Amniotic stem cell (primary cell): ENCODE results near the gene SAP30BP.
"Not testable (repeated sequence)": the region's sequence is repeated elsewhere in the genome, so short reads cannot be mapped to it uniquely, and the experiment has no call there.

Experiments
- DNase-seq: peaks from one replicate; lab custom pipeline; 2025; lab: John Stamatoyannopoulos, UW

The SAP30BP gene

DNA sequence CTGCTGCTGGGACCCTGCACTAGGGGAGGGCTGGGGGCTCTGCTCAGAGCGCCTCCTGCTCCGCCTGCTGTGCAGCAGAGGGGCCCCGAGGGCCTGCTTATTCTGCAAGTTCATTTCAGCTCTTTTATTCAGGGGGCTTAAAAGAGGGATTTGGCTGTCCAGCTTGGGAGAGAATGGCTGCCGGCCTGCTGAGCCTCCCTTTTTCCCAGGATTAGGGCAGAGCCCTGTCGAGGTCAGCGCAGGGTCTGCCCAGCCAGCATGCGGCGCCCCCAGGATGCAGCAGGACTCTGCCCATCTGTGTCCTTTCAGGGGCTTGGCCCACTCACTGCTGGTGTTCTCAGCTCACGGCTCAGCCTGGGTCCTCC lies 32.8 kb upstream of the SAP30BP start:
- no peak for DNase-seq

DNA sequence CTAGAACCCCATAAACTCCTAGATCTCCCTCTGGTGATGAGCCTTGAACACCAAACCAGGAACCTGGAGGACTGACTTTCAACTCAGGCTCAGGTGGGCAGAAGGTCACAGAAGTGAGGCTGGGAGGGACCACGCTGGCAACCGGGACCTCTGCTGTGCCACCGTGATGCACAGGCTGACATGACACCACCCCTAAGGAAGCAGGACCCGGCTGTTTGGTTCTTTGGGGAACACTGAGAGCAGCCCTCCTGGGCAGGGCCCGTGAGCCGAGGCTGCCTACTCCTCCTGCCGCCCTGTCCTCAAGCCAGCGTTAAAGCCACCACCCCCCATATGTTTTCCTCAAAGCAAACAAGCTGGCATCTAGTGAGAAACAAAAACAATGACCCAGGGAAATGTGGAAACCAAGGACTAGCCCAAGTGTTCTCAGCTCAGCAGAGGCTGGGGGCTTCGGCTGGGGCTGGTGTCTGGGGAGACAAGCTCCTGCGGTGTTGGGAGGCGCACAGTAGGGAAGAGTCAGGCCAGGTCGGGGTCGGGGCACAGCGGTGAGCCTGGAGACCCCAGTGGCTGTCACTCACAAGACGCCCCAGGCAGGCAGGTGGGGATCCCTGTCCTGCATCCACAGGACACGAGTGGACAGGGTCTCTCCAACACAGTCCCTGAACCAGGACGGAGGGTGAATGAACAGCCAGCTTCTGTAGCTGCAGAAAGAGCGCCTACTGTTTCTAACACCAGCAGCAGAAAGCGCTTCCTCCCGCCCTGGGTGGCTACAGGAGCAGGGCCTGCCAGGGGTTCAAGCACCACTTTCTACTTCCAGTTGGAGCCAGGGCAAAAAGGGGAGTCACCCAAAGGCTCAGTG lies 32.2 kb upstream of the SAP30BP start:
- no peak for DNase-seq

DNA sequence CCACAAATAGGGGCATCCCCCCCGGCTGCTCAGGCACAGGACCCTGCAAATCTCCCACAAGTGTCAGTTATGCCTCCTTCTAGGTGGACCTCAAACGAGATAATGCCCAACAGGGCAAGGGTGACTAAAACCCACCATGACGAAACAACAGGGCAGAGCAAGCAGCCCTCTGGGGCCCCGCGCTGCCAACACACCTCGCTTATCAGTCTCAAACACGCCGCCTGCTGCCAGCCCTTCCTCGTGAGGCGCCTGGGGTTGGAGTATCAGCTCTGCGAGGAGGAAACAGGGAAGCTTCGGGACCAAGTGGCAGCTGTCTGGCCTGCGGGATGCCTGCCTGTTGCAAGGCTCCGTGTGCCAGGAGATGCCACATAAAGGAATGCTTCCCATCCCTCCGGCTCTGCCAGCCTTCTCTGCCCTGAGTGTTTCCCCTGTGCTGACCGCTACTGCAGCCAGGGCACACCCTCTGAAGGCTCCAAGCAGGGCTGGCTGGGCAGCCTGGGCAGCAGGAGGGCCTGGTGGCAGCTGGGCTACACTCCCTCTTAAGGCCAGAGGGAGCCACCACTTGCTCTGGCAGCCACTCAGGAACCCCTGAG lies 31.4 kb upstream of the SAP30BP start:
- DNase-seq, result no peak

DNA sequence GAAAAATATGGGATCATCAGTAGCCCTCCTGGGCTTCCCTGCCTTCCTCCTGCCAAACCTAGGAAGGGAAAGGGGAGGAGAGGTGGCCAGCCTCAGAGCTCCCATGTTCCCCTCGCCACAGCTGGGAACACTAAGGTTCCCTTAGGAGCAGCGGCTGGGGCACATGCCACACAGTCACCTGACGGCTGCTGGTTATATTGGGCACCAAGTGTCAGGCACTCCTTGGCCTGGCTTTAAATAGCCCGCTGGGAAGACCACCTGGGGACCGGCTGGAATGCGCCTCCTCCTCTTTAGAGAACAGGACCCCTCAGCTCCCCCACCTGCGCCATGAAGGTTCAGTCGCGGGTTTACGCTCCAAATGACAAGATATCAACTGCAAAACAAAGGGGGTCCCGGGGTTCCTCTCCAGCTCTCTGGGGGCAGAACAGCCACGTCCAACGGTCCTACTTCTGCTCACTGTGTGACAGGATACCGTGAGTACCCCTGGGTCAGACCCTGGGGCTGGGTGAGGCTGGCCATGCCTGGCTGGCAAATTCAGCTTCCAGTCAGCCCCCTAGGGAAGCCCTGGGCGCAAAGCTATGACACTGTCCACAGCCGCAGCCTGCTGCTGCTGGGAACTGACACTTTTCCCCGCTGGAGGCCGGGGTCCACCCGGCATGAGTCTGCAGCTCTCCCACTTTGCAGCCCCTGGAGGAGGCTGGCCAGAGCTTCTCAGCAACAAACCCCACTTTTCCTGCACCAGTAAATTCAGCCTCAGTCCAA lies 30.6 kb upstream of the SAP30BP start:
- DNase-seq, result no peak

DNA sequence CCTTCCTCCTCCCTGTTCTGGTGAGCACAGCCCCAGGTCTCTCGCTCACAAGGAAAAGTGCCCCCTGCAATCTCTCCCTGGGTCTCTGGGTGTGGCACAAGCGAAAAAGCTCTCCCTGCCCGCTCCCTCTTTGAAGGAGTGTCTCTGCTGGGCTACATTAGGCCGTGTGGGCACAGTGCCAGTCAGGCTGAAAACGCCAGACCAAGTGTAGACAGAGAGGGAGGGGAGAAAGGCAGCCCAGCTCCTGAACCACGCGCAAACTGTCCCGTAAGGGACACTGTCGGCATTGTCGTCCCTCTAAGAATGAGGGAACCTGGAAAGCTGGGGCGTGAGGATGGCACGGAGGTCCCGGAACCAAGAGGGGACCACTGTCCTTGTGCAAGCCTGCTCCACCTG lies 30.0 kb upstream of the SAP30BP start:
- no peak for DNase-seq

- DNase-seq, result no peak
These were observed 29.6 kb upstream of the SAP30BP start for GRCh38 chr17:75637551-75637950.

GRCh38 chr17:75638039-75638438 lies 29.1 kb upstream of the SAP30BP start:
- DNase-seq, result not testable (repeated sequence)

GRCh38 chr17:75638893-75639292 lies 28.2 kb upstream of the SAP30BP start:
- DNase-seq, result no peak

GRCh38 chr17:75639327-75639726 lies 27.8 kb upstream of the SAP30BP start:
- no peak for DNase-seq

- DNase-seq, result no peak
These were observed 27.2 kb upstream of the SAP30BP start for GRCh38 chr17:75639771-75640555.

- no peak for DNase-seq
These were observed 26.5 kb upstream of the SAP30BP start for GRCh38 chr17:75640556-75641119.

DNA sequence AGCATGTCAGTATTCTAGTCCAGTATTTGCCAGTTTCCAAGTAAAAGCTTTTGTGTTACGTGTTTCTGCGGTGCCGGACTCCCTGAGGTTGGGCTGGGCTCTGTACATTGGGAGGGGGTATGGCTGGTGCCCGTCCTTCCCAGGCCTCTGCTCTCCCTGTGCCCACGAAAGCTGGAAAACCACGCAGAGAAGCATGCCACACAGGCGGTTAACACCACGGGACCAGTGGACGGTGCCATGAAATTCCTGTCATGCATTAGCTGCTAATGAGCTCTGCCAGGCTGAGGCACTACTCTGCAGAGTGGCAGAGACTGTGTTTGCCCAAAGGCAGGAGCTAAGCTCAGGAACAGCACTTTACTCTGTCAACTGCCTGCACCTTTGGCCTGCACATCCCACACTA lies 25.8 kb upstream of the SAP30BP start:
- DNase-seq, result no peak

- DNase-seq, result no peak
These were observed 24.9 kb upstream of the SAP30BP start for GRCh38 chr17:75642182-75642783.

DNA sequence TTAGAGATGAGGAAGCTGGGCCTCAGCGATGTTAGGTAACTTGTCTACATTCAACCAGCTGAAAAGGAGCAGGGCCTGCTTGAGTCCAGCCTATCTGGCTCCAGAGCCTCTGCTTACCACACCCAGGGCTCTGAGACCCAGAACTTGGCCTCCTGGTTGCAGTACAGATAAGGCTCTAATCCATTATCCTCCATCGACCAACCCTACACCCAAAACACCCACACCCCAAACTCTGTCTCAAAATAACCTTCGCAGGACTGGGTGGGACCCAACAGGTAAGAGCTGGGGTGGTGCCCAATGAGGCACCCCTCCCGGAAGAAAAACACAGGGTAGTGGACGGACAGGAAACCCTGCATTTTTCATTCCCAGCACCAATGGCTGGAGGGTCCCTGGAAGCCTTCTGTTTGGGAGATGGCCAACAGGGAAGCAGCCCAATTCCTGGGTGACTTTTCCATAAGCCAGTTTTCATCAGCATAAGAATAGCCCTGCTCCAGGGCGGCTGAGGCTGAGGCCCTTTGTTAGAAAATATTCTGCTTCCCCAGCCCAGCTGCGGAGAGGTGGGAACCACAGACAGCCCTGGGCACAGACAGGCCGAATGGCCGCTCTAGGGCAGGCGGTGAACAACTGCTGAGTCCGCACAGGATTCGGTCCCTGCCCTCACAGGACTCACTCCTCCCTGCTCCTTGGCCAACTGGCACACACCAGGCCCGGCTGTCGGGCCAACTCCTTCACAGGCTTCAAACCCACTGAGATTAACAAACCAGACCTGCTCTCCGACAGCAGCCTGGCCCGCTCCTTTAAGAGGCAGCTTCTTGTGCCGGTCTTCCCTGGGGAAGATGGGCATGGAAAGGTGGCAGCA lies 24.1 kb upstream of the SAP30BP start:
- no peak for DNase-seq

- DNase-seq, result no peak
These were observed 23.5 kb upstream of the SAP30BP start for GRCh38 chr17:75643643-75644017.

DNA sequence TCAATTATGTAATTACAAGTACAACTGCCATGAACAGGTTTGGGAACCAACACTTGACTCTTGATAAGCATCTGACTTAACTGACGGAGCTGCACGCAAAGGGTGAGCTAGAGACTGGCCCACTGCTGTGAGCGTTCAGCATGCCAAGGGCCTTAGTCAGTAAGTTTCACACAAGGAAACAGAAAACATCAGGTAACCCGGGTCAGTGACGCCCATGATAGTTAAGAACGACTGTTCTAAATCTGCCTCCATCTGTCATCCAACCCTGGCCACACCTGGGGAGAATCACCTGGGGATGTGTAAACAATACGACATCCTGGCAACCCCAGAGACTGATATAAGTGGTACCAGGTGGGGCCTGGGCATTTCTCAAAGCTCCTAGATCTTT lies 21.6 kb upstream of the SAP30BP start:
- no peak for DNase-seq

DNA sequence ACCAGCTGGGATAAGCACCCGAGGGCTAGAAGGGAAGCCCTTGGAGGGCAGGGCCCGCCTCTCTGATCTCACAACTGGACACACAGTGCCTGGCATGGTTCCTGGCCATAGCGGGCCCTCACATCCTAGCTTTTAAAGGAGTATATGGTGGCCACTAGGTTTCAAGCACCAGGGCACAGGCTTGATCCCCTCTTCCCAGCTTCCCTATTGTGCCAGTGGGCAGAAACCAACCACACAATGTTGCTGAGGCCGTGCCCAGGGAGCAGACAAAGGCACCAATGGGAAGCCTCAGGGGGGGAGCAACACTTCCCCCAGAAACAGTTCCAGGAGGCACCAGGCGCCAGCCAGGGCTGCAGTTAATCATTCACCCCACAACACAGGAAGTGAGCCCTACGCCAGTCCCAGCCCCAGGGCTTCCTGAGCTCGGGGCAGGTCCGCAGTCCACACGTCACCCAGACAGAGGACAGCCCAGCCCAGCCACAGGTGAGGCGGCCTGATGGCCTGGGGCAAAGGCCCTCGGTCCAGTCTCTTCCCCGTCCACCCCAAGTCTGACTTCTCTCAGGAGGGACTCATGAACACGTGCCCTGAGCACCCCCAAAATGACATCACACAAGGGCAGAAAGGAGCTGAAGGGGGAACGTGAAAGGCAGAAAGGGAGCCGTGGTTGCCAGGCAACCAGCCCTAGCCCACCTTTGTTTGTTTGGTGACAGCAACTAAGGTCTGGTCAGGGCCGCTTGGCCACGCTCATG lies 21.1 kb upstream of the SAP30BP start:
- no peak for DNase-seq

DNA sequence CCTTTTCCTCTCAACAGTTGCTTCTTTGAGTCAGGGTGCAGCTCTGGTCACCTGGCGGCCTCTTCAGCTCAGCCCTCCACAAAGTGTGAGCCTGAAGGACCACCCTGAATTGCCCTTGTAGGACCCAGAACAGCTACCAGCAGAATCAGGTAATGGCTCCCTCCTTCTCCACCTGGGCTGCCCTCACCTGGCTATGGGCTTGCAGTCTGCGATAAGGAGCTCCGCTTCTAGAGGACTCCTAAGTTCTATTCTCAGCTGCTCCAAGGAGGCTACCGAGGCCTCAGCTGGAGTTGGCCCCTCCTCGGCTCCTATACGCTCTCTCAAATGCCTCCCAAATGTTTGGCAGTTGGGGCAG lies 20.5 kb upstream of the SAP30BP start:
- no peak for DNase-seq

DNA sequence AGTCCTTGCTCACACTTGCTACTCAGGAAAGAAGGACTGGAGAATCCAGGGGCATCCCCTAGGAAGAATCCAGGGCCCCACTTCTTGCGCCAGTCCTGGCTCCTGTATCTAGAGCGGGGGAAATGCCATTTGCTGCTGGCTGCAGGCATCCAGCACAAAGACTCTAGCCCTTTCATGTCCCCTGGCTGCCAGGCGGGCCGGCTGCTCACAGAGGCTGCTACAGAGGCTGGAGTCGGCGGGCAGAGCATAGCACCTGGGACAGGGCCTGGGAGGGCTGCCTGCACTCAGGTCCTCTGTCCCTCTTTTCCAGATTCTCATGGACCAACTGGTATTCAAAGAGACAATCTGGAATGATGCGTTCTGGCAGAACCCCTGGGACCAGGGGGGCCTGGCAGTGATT lies 20.1 kb upstream of the SAP30BP start:
- no peak for DNase-seq

DNA sequence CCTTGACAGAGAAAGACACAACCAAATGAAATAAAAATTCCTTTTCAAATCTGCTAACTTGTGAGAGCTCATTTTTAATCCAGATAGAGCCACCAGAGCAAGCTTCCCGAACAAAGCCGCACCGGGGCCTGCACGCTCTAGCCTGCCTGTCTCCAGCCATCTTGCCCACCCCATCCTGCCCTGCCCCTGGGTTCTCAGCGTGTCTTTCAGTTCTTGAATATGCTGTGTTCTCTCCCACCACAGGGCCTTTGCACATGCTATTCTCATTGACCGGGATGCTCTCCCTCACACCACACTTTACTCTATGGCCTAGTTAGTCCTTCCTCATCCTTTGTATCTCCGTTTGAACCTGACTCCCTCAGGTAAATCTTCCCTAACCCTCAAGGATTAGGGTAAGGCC lies 19.2 kb upstream of the SAP30BP start:
- no peak for DNase-seq
